GM12878 (cell line): ENCODE data around the gene PIP4K2A. TPM values are rescaled to one million over a fixed set of nuclear protein-coding genes. Genes with fewer than 3 reads are reported as not detected.

Source experiments
- ATAC-seq: fragments of 200-7000 bp; cut with Tn5 transposase; 3 replicates; pipeline ENCODE4 v1.9.1; 2020; ENCODE audit warnings: mild to moderate bottlenecking, moderate library complexity
- BruUV-seq: library from RNA; stranded (reverse); fragments of 400-500 nt; replicated peaks from 2 replicates; lab custom pipeline; 2021; lab: Mats Ljungman, UMichigan
- CTCF ChIA-PET: fragments of 300-600 bp; sonication (Branson Sonifier 250); formaldehyde crosslinking; extraction: SDS; loops from one replicate; lab custom pipeline; 2021; ENCODE audit warnings: inconsistent platforms; lab: Yijun Ruan, JAX
- POLR2A ChIA-PET: fragments of 350-600 bp; formaldehyde crosslinking; extraction: SDS; loops from one replicate; lab custom pipeline; 2021; ENCODE audit warnings: inconsistent platforms; lab: Charles Lee
- RAD21 ChIA-PET: fragments of 300-600 bp; sonication (Branson Sonifier 250); formaldehyde crosslinking; loops from one replicate; lab custom pipeline; 2023; ENCODE audit warnings: antibody characterized with exemption; ENCODE audit not compliant: unreplicated experiment; lab: Charles Lee
- SMC1A ChIA-PET: fragments of 300-600 bp; sonication (Branson Sonifier 250); formaldehyde crosslinking; loops from one replicate; lab custom pipeline; 2023; ENCODE audit not compliant: unreplicated experiment, uncharacterized antibody; lab: Charles Lee
- DNase-seq: peaks from one replicate; pipeline ENCODE4 v3.0.0-alpha.2; 2011; ENCODE audit warnings: low read depth, low spot score
- FAIRE-seq: peaks from 3 replicates; lab custom pipeline; 2011; peaks lifted over from hg19 to GRCh38; lab: Jason Lieb, UNC
- H2AFZ ChIP-seq: 2 replicates; pipeline ENCODE4 v1.6.0; 2011; ENCODE audit warnings: low read depth, low read length, control low read depth; ENCODE audit not compliant: control insufficient read depth
- H3K27ac ChIP-seq: 2 replicates; pipeline ENCODE4 v1.5.1; 2011; ENCODE audit warnings: control low read depth; ENCODE audit not compliant: control insufficient read depth, insufficient read depth
- H3K27me3 ChIP-seq, 2 experiments: replicated peaks in 1 of 2; 2 replicates each; pipeline versions ENCODE4 v1.6.0 to v1.6.1; 2011; ENCODE audit warnings: low read length in 1 of 2; ENCODE audit not compliant: control insufficient read depth in 2 of 2, insufficient read depth in 2 of 2
- H3K36me3 ChIP-seq, 2 experiments: 2 replicates each; pipeline ENCODE4 v1.5.1; 2011; ENCODE audit warnings: low read length in 1 of 2; ENCODE audit not compliant: control insufficient read depth in 2 of 2, insufficient read depth in 2 of 2
- H3K4me1 ChIP-seq: 2 replicates; pipeline ENCODE4 v1.6.1; 2011; ENCODE audit warnings: mild to moderate bottlenecking, low read length, moderate library complexity, mixed read lengths; ENCODE audit not compliant: control insufficient read depth, insufficient read depth
- H3K4me2 ChIP-seq: 2 replicates; pipeline ENCODE4 v1.6.0; 2011; ENCODE audit warnings: control low read depth; ENCODE audit not compliant: control insufficient read depth, insufficient read depth
- H3K4me3 ChIP-seq: fragments of 200-600 bp; sonication (generic); 2 replicates; pipeline ENCODE4 v1.5.1; 2016
- H3K79me2 ChIP-seq: 2 replicates; pipeline ENCODE4 v1.6.0; 2011; ENCODE audit warnings: low read length; ENCODE audit not compliant: control insufficient read depth, insufficient read depth
- H3K9ac ChIP-seq: 2 replicates; pipeline ENCODE4 v1.8.0; 2011; ENCODE audit warnings: low read length, control low read depth, mixed read lengths; ENCODE audit not compliant: control insufficient read depth, insufficient read depth
- H3K9me3 ChIP-seq: replicated peaks from 3 replicates; pipeline ENCODE4 v1.5.1; 2011; ENCODE audit warnings: mild to moderate bottlenecking, low read length; ENCODE audit not compliant: control insufficient read depth, insufficient read depth
- H4K20me1 ChIP-seq: 2 replicates; pipeline ENCODE4 v1.6.0; 2011; ENCODE audit not compliant: control insufficient read depth, insufficient read depth
- CHD1 ChIP-seq: IDR thresholded peaks from 2 replicates; pipeline ENCODE4 v1.6.1; 2012; ENCODE audit warnings: low read depth, low read length, improper control_type of control experiment
- EP300 ChIP-seq, 2 experiments: fragments of 150-350 bp in 1 of 2; IDR thresholded peaks; 2 replicates each; pipeline ENCODE4 v1.6.1; 2011 to 2012; ENCODE audit warnings: low read depth in 2 of 2, low read length in 2 of 2, borderline replicate concordance in 1 of 2, improper control_type of control experiment in 1 of 2, inconsistent platforms in 1 of 2; ENCODE audit not compliant: control insufficient read depth in 1 of 2
- KAT2A ChIP-seq: conservative IDR thresholded peaks from 2 replicates; pipeline ENCODE4 v1.6.1; 2011; ENCODE audit warnings: low read depth, low read length; ENCODE audit not compliant: control insufficient read depth
- MYB ChIP-seq: fragments of 150-350 bp; IDR thresholded peaks from 2 replicates; pipeline ENCODE4 v1.6.1; 2014; ENCODE audit warnings: mild to moderate bottlenecking, low read depth, low read length, borderline replicate concordance
- MYC ChIP-seq: IDR thresholded peaks from 2 replicates; pipeline ENCODE4 v1.6.1; 2011; ENCODE audit warnings: mild to moderate bottlenecking, low read length, moderate library complexity, inconsistent platforms; ENCODE audit not compliant: insufficient read depth, insufficient replicate concordance, insufficient read length, severe bottlenecking
- NBN ChIP-seq: fragments of 450-650 bp; IDR thresholded peaks from 2 replicates; pipeline ENCODE4 v1.6.1; 2016
- POLR2AphosphoS5 ChIP-seq: IDR thresholded peaks from 2 replicates; pipeline ENCODE4 v1.6.1; 2011; ENCODE audit warnings: mild to moderate bottlenecking, low read length, inconsistent platforms
- SP1 ChIP-seq: IDR thresholded peaks from one replicate; pipeline ENCODE4 v1.6.1; 2011; ENCODE audit warnings: low read depth, low read length
- SREBF1 ChIP-seq: IDR thresholded peaks from 2 replicates; pipeline ENCODE4 v1.6.1; 2012; ENCODE audit warnings: mild to moderate bottlenecking, low read length
- TCF12 ChIP-seq: IDR thresholded peaks from 2 replicates; pipeline ENCODE4 v1.6.1; 2011; ENCODE audit warnings: low read depth, mild to moderate bottlenecking, low read length
- YY1 ChIP-seq: IDR thresholded peaks from 2 replicates; pipeline ENCODE4 v1.6.1; 2011; ENCODE audit warnings: low read depth, mild to moderate bottlenecking, low read length
- WGBS: methylation state at CpG from one replicate; pipeline ENCODE4 v1.1.6; 2016; ENCODE audit warnings: low lambda C conversion rate; ENCODE audit not compliant: insufficient replicate concordance, insufficient coverage; ENCODE audit errors: missing lambda C conversion rate; 5-methylcytosine and 5-hydroxymethylcytosine counted together
- in situ Hi-C: fragments of 300-500 bp; cut with MboI; formaldehyde crosslinking; loops from 9 replicates; pipeline ENCODE4 v1.14.3; 2018; ENCODE audit warnings: mixed read lengths
- intact Hi-C: fragments of 100-400 bp; cut with micrococcal nuclease; formaldehyde crosslinking; loops from one replicate; pipeline ENCODE4 v1.14.2; 2022; ENCODE audit not compliant: unreplicated experiment
- polyA plus RNA-seq, 11 experiments: library from polyadenylated mRNA; depleted of rRNA in 4 of 11; unstranded in 6 of 11; stranded (reverse) in 5 of 11; fragments of >200 nt; fragmentation: Nextera tagmentation in 4 of 11; fragmentation: Illumina TruSeq in 1 of 11; extraction: Ambion mirVana in 4 of 11; extraction: Trizol in 1 of 11; gene quantifications; 1 replicate in 1 of 11; 2 replicates in 10 of 11; pipeline versions ENCODE4 v1.2.1 to v1.2.3, GENCODE V29; 2011 to 2016; ENCODE audit warnings: inconsistent platforms in 2 of 11, missing spikeins in 2 of 11, low read depth in 1 of 11
- total RNA-seq, 4 experiments: library from RNA; depleted of rRNA in 3 of 4; stranded (reverse); fragments of >200 nt in 3 of 4; fragmentation: Illumina TruSeq in 1 of 4; extraction: Trizol in 1 of 4; gene quantifications; 2 replicates each; pipeline versions ENCODE4 v1.2.1 to v1.2.3, GENCODE V29; 2013 to 2021
- TF ChIP-seq, protein P1 (sequence below): fragments of 450-650 bp; IDR thresholded peaks from 2 replicates; pipeline ENCODE4 v1.6.1; 2017; ENCODE audit warnings: mild to moderate bottlenecking, low read depth, inconsistent platforms; ENCODE audit not compliant: poor library complexity, severe bottlenecking
- TF ChIP-seq, protein P2 (sequence below), 3 experiments: IDR thresholded peaks in 2 of 3; conservative IDR thresholded peaks in 1 of 3; 2 replicates each; pipeline ENCODE4 v1.5.1; 2011; ENCODE audit warnings: low read depth in 3 of 3, low read length in 3 of 3, mild to moderate bottlenecking in 3 of 3, control low read depth in 2 of 3, moderate library complexity in 2 of 3, inconsistent platforms in 1 of 3, mixed read lengths in 1 of 3; ENCODE audit not compliant: control insufficient read depth in 2 of 3, insufficient read depth in 1 of 3; ENCODE audit errors: extremely low read depth in 1 of 3
- TF ChIP-seq, protein P3 (sequence below): fragments of 450-650 bp; conservative IDR thresholded peaks from 2 replicates; pipeline ENCODE4 v1.6.1; 2017; ENCODE audit warnings: mild to moderate bottlenecking, moderate library complexity

Gene PIP4K2A
- total and polyA plus RNA-seq, 10 of the 15 experiments (the other 5 are each of a cell fraction or from before 2014, with no cell fraction given) = 54.3 to 139 (median 84.4) TPM

DNA sequence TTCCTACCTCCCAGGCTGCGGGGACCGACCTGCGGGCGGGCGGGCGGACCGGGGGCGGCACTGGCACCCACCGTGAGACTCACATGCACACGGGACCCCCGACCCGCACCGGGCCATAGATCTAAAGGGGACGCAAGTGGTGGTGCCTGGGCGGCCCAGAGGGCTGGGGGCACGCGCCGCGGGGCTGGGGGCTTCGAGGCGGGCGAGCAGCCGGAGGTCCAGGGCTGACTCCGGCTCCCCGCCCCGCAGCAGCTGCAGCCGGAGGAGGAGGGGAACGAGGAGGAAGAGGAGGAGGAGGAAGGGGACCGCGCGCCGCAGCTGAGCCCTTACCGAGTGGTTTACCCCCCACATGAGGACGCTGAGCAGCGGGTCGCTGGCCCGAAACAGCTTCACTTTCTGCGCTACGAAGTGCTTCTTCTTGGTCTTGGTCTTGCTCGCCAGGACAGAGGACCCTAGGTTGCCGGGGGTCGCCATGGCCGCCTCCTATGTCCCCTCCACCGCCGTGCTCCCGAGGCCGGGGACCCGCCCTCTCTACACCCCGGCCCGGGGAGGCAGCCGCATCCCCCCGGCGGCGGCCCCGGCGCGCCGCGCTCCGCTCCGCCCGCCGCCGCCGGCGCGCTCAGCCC lies 412 bp downstream of the PIP4K2A start:
- in situ Hi-C loops = no loop called here
- ATAC-seq = peak; percentile 34
- Histone ChIP-seq H4K20me1 (no peaks in the 10 kb centered on the region), H3K9me3 (no peaks in the 10 kb centered on the region), H2AFZ (peak overlapping the region; percentile 3; the same call in 1 of the 2 replicates), H3K9ac (peak overlapping the region; percentile 89), H3K36me3 (no peaks in the 10 kb centered on the region), H3K79me2 (peaks cover 56% of the 10 kb centered on the region), H3K27me3 (no peaks in the 10 kb centered on the region), H3K4me3 (peak overlapping the region; percentile 75), H3K4me2 (peak overlapping the region; percentile 1; the same call in 1 of the 2 replicates), H3K27ac (peak overlapping the region; percentile 65), H3K4me1 (peaks cover 7% of the 10 kb centered on the region)
- RAD21 ChIA-PET = interaction anchor here (0.8 to 2.8 kb wide), 9 partner anchors 13 to 108 kb away, joined by 3 to 16 read pairs (median 11); no protein-coding TSS in a partner anchor
- intact Hi-C loops = loop anchor here (5.0 to 10.0 kb wide), 5 partner anchors 47 to 399 kb away; partner anchors contain the start of gene COMMD3
- no TSS peak for BruUV-seq
- no peak for FAIRE-seq
- SMC1A ChIA-PET = interaction anchor here (0.6 to 7.6 kb wide), 8 partner anchors 10 to 274 kb away, joined by 3 to 72 read pairs (median 12); no protein-coding TSS in a partner anchor
- POLR2A ChIA-PET = interaction anchor here (0.6 to 2.4 kb wide), 8 partner anchors 8 to 114 kb away, joined by 3 to 12 read pairs (median 5); no protein-coding TSS in a partner anchor
- under 1% methylated on average over 45 of the region's 67 CpGs for WGBS
- TF ChIP-seq SP1 (no peak), SREBF1 (no peak), YY1 (0 out of 2 replicates have a peak, but pooled peaks have one; percentile 13), NBN (0 out of 2 replicates have a peak, but pooled peaks have one; percentile 15), MYC (peak; percentile 12), TCF12 (0 out of 2 replicates have a peak, but pooled peaks have one; percentile 19), POLR2AphosphoS5 (no peak), EP300 (IDR thresholded peaks at IDR 0.05; ENCODE audit: borderline replicate concordance in 1 of 2, control insufficient read depth in 1 of 2, low read depth in 2 of 2, low read length in 2 of 2) (no peak), KAT2A (no peak), MYB (no peak), CHD1 (peak; percentile 27; the same call in 1 of the 2 replicates)
- TF ChIP-seq, protein P1, sequence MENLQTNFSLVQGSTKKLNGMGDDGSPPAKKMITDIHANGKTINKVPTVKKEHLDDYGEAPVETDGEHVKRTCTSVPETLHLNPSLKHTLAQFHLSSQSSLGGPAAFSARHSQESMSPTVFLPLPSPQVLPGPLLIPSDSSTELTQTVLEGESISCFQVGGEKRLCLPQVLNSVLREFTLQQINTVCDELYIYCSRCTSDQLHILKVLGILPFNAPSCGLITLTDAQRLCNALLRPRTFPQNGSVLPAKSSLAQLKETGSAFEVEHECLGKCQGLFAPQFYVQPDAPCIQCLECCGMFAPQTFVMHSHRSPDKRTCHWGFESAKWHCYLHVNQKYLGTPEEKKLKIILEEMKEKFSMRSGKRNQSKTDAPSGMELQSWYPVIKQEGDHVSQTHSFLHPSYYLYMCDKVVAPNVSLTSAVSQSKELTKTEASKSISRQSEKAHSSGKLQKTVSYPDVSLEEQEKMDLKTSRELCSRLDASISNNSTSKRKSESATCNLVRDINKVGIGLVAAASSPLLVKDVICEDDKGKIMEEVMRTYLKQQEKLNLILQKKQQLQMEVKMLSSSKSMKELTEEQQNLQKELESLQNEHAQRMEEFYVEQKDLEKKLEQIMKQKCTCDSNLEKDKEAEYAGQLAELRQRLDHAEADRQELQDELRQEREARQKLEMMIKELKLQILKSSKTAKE = no peak
- TF ChIP-seq, protein P2, sequence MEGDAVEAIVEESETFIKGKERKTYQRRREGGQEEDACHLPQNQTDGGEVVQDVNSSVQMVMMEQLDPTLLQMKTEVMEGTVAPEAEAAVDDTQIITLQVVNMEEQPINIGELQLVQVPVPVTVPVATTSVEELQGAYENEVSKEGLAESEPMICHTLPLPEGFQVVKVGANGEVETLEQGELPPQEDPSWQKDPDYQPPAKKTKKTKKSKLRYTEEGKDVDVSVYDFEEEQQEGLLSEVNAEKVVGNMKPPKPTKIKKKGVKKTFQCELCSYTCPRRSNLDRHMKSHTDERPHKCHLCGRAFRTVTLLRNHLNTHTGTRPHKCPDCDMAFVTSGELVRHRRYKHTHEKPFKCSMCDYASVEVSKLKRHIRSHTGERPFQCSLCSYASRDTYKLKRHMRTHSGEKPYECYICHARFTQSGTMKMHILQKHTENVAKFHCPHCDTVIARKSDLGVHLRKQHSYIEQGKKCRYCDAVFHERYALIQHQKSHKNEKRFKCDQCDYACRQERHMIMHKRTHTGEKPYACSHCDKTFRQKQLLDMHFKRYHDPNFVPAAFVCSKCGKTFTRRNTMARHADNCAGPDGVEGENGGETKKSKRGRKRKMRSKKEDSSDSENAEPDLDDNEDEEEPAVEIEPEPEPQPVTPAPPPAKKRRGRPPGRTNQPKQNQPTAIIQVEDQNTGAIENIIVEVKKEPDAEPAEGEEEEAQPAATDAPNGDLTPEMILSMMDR (IDR thresholded peaks at IDR 0.05 in 2 of 3, conservative IDR thresholded peaks at IDR 0.05 in 1 of 3; ENCODE audit: control insufficient read depth in 2 of 3, extremely low read depth in 1 of 3, insufficient read depth in 1 of 3, low read depth in 3 of 3, low read length in 3 of 3) = no peak
- TF ChIP-seq, protein P3, sequence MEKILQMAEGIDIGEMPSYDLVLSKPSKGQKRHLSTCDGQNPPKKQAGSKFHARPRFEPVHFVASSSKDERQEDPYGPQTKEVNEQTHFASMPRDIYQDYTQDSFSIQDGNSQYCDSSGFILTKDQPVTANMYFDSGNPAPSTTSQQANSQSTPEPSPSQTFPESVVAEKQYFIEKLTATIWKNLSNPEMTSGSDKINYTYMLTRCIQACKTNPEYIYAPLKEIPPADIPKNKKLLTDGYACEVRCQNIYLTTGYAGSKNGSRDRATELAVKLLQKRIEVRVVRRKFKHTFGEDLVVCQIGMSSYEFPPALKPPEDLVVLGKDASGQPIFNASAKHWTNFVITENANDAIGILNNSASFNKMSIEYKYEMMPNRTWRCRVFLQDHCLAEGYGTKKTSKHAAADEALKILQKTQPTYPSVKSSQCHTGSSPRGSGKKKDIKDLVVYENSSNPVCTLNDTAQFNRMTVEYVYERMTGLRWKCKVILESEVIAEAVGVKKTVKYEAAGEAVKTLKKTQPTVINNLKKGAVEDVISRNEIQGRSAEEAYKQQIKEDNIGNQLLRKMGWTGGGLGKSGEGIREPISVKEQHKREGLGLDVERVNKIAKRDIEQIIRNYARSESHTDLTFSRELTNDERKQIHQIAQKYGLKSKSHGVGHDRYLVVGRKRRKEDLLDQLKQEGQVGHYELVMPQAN = 0 out of 2 replicates have a peak, but pooled peaks have one; percentile 5
- DNase-seq = no peak
- CTCF ChIA-PET = interaction anchor here (1.8 kb wide), 1 partner anchor 84 kb away, joined by 7 read pairs; no protein-coding TSS in a partner anchor
